Adipocyte (in vitro differentiated cells): ENCODE results near the gene CRTAP.
"Not testable (repeated sequence)": the region's sequence is repeated elsewhere in the genome, so short reads cannot be mapped to it uniquely, and the experiment has no call there.

Experiments
- DNase-seq: peaks from one replicate; pipeline ENCODE4 v3.0.0-alpha.2; 2015; ENCODE audit warnings: low read depth
- H3K27me3 ChIP-seq: replicated peaks from 2 replicates; pipeline ENCODE4 v1.7.0; 2013; ENCODE audit warnings: mild to moderate bottlenecking, low read length, moderate library complexity; ENCODE audit not compliant: control insufficient read depth, insufficient read depth
- H3K36me3 ChIP-seq: 2 replicates; pipeline ENCODE4 v1.7.0; 2013; ENCODE audit warnings: low read length, mild to moderate bottlenecking, moderate library complexity; ENCODE audit not compliant: control insufficient read depth, insufficient read depth, severe bottlenecking
- H3K4me1 ChIP-seq: 2 replicates; pipeline ENCODE4 v1.7.0; 2013; ENCODE audit warnings: mild to moderate bottlenecking, low read length, moderate library complexity; ENCODE audit not compliant: control insufficient read depth, insufficient read depth
- H3K4me3 ChIP-seq: 2 replicates; pipeline ENCODE4 v1.7.0; 2013; ENCODE audit warnings: mild to moderate bottlenecking, low read length, moderate library complexity
- H3K9ac ChIP-seq: 2 replicates; pipeline ENCODE4 v1.7.0; 2013; ENCODE audit warnings: mild to moderate bottlenecking, low read length, moderate library complexity
- H3K9me3 ChIP-seq: 2 replicates; pipeline ENCODE4 v1.7.0; 2013; ENCODE audit warnings: mild to moderate bottlenecking, low read length, moderate library complexity; ENCODE audit not compliant: control insufficient read depth

Gene CRTAP

GRCh38 chr3:33100229-33100628, 13.6 kb upstream of the CRTAP start:
- Histone ChIP-seq H3K36me3 (no peaks in the 10 kb centered on the region), H3K9ac (no peak overlapping the region), H3K4me1 (peaks cover 26% of the 10 kb centered on the region), H3K4me3 (no peak overlapping the region), H3K9me3 (no peaks in the 10 kb centered on the region), H3K27me3 (no peaks in the 10 kb centered on the region)
- DNase-seq, result no peak

- Histone ChIP-seq H3K9me3 (no peaks in the 10 kb centered on the region), H3K36me3 (no peaks in the 10 kb centered on the region), H3K27me3 (no peaks in the 10 kb centered on the region), H3K9ac (no peak overlapping the region), H3K4me3 (no peak overlapping the region), H3K4me1 (peaks cover 17% of the 10 kb centered on the region)
- no peak for DNase-seq
These were observed 10.8 kb upstream of the CRTAP start for GRCh38 chr3:33103034-33103433.

- no peaks in the 10 kb centered on the region for H3K27me3 ChIP-seq
- no peaks in the 10 kb centered on the region for H3K36me3 ChIP-seq
- H3K9ac ChIP-seq, result no peak overlapping the region
- peaks cover 15% of the 10 kb centered on the region for H3K4me1 ChIP-seq
- no peak overlapping the region for H3K4me3 ChIP-seq
- no peak for DNase-seq
- no peaks in the 10 kb centered on the region for H3K9me3 ChIP-seq
These were observed 10.3 kb upstream of the CRTAP start for GRCh38 chr3:33103480-33103879.

- Histone ChIP-seq H3K4me1 (peaks cover 15% of the 10 kb centered on the region), H3K4me3 (no peak overlapping the region), H3K9ac (no peak overlapping the region), H3K27me3 (no peaks in the 10 kb centered on the region), H3K36me3 (no peaks in the 10 kb centered on the region), H3K9me3 (no peaks in the 10 kb centered on the region)
- no peak for DNase-seq
These were observed 9.0 kb upstream of the CRTAP start for GRCh38 chr3:33104803-33105202.

- Histone ChIP-seq H3K9ac (no peak overlapping the region), H3K4me1 (peaks cover 15% of the 10 kb centered on the region), H3K27me3 (no peaks in the 10 kb centered on the region), H3K4me3 (no peak overlapping the region), H3K9me3 (no peaks in the 10 kb centered on the region), H3K36me3 (no peaks in the 10 kb centered on the region)
- no peak for DNase-seq
These were observed 8.4 kb upstream of the CRTAP start for GRCh38 chr3:33105341-33105948.

GRCh38 chr3:33106854-33107253, 7.0 kb upstream of the CRTAP start:
- H3K27me3 ChIP-seq, DNase-seq, H3K9me3 ChIP-seq, H3K4me3 ChIP-seq, H3K9ac ChIP-seq, H3K36me3 ChIP-seq: not testable (repeated sequence)
- H3K4me1 ChIP-seq, result peaks cover 15% of the 10 kb centered on the region

- Histone ChIP-seq H3K9ac (no peak overlapping the region), H3K9me3 (no peaks in the 10 kb centered on the region), H3K4me1 (peaks cover 15% of the 10 kb centered on the region), H3K4me3 (no peak overlapping the region), H3K36me3 (no peaks in the 10 kb centered on the region), H3K27me3 (no peaks in the 10 kb centered on the region)
- DNase-seq, result no peak
These were observed 2.2 kb upstream of the CRTAP start for GRCh38 chr3:33111581-33111980.

GRCh38 chr3:33114622-33115023, 809 bp downstream of the CRTAP start:
- Histone ChIP-seq H3K36me3 (peaks cover 4% of the 10 kb centered on the region), H3K27me3 (no peaks in the 10 kb centered on the region), H3K4me3 (peak overlapping the region; percentile 92), H3K9me3 (no peaks in the 10 kb centered on the region), H3K9ac (peak overlapping the region; percentile 98), H3K4me1 (peaks cover 31% of the 10 kb centered on the region)
- DNase-seq, result no peak

GRCh38 chr3:33115024-33115768, 1.4 kb downstream of the CRTAP start:
- H3K4me3 ChIP-seq, result peak overlapping the region; percentile 92
- peak overlapping the region; percentile 98 for H3K9ac ChIP-seq
- peak; percentile 92 for DNase-seq
- no peaks in the 10 kb centered on the region for H3K9me3 ChIP-seq
- peaks cover 4% of the 10 kb centered on the region for H3K36me3 ChIP-seq
- no peaks in the 10 kb centered on the region for H3K27me3 ChIP-seq
- peaks cover 37% of the 10 kb centered on the region for H3K4me1 ChIP-seq

GRCh38 chr3:33117461-33117860, 3.6 kb downstream of the CRTAP start:
- peaks cover 17% of the 10 kb centered on the region for H3K36me3 ChIP-seq
- no peak overlapping the region for H3K9ac ChIP-seq
- H3K4me1 ChIP-seq, result peaks cover 56% of the 10 kb centered on the region
- no peak overlapping the region for H3K4me3 ChIP-seq
- DNase-seq, result no peak
- H3K9me3 ChIP-seq, result no peaks in the 10 kb centered on the region
- no peaks in the 10 kb centered on the region for H3K27me3 ChIP-seq

- peaks cover 57% of the 10 kb centered on the region for H3K4me1 ChIP-seq
- peaks cover 29% of the 10 kb centered on the region for H3K36me3 ChIP-seq
- peak overlapping the region; percentile 11 for H3K9ac ChIP-seq
- DNase-seq, result no peak
- H3K4me3 ChIP-seq, result peak overlapping the region; percentile 33
- H3K27me3 ChIP-seq, result no peaks in the 10 kb centered on the region
- H3K9me3 ChIP-seq, result no peaks in the 10 kb centered on the region
These were observed 6.1 kb downstream of the CRTAP start for GRCh38 chr3:33119891-33120290.
